ENCODE results near the gene MICU1. TPM values are rescaled to one million over a fixed set of nuclear protein-coding genes. Genes with fewer than 3 reads are reported as not detected.

Gene MICU1
- total RNA-seq, 2 experiments from 2014 or later = 9.4 to 12.1 TPM

DNA sequence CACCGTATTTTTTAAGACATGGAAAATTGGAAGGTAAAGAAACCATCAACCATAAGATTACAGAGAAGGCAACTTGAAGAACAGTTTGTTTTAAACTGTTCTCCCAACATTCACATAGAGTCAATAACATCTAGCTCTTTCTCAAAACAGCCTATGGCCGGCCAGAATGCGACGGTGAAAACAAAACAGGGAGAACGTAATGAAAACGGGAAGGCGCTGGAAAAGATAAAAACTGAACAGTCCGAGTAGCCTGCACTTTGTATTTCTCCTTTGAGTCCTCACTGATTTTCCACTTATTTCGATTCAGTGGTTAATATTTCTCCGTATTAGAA, 637 bp downstream of the MICU1 start:
- H3K27me3 ChIP-seq (ENCODE audit: control insufficient read depth in 1 of 2, insufficient read depth in 2 of 2, low read length in 2 of 2) = no peaks in the 10 kb centered on the region
- Mint-ChIP-seq H3K27me3 (no peaks in the 10 kb centered on the region), H3K4me3 (peak overlapping the region; percentile 99), H3K4me1 (ENCODE audit: low read depth) (peaks cover 26% of the 10 kb centered on the region), H3K36me3 (ENCODE audit: low read depth) (peaks cover 10% of the 10 kb centered on the region), H3K9me3 (no peaks in the 10 kb centered on the region), H3K27ac (peak overlapping the region; percentile 83)
- no peaks in the 10 kb centered on the region for H3K9me3 ChIP-seq (ENCODE audit: control insufficient read depth in 1 of 2, insufficient read depth in 1 of 2, low read length in 2 of 2)
- ChIA-PET CTCF (interaction anchor here (1.9 kb wide), 1 partner anchor 67 kb away, joined by 7 read pairs; the partner anchor contains the start of gene MCU), POLR2A (interaction anchor here (0.6 to 2.6 kb wide), 4 partner anchors 13 to 870 kb away, joined by 3 to 13 read pairs (median 4); partner anchors contain the start of genes MCU and PPP3CB)
- H3K27ac ChIP-seq (ENCODE audit: low read depth in 1 of 2, low read length in 2 of 2) = no peak overlapping the region
- TF ChIP-seq CTCF (IDR thresholded peaks at IDR 0.05) = no peak
- ATAC-seq (ENCODE audit: poor library complexity) = no peak
- intact Hi-C loops (cut with DNase I, micrococcal nuclease) = loop anchor here in 1 of 2 experiments (5.0 to 10.0 kb wide), 6 partner anchors 263 to 1002 kb away; partner anchors contain the start of genes DNAJC9, ECD, FAM149B1 and PPP3CB
- DNase-seq = no peak
- peak overlapping the region; percentile 92 for H3K4me3 ChIP-seq (ENCODE audit: low read length)
- no peaks in the 10 kb centered on the region for H3K36me3 ChIP-seq (ENCODE audit: insufficient read depth, low read length)
- H3K4me1 ChIP-seq (ENCODE audit: insufficient read depth, low read length) = peaks cover 16% of the 10 kb centered on the region

DNA sequence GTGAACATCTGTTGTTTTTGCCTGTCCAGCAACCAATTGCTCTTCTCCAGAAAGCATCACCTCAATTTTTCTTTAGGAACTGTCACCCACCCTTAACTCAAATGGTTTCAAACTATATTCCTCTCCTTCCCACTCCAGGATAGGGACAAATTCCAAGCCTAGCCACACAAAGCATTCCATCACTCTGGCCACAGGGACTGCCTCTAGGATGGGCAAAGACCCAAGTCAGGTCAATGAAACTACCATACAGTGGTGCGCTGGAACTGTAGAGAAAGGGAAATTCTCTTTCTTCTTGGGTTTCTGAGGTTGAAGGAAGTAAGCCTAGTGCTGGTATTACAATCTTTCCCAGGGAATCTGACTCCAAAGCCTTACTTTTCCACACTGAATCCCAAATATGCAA, 3.6 kb downstream of the MICU1 start:
- no peak overlapping the region for H3K4me3 Mint-ChIP-seq
- peaks cover 15% of the 10 kb centered on the region for H3K36me3 Mint-ChIP-seq (ENCODE audit: low read depth)
- no peak overlapping the region for H3K27ac Mint-ChIP-seq
- Histone ChIP-seq H3K4me3 (ENCODE audit: low read length) (no peak overlapping the region), H3K27ac (ENCODE audit: low read depth in 1 of 2, low read length in 2 of 2) (no peak overlapping the region), H3K36me3 (ENCODE audit: insufficient read depth, low read length) (no peaks in the 10 kb centered on the region), H3K4me1 (ENCODE audit: insufficient read depth, low read length) (peaks cover 16% of the 10 kb centered on the region), H3K27me3 (ENCODE audit: control insufficient read depth in 1 of 2, insufficient read depth in 2 of 2, low read length in 2 of 2) (no peaks in the 10 kb centered on the region), H3K9me3 (ENCODE audit: control insufficient read depth in 1 of 2, insufficient read depth in 1 of 2, low read length in 2 of 2) (no peaks in the 10 kb centered on the region)
- ChIA-PET CTCF (no interaction called here), POLR2A (no interaction called here)
- peaks cover 26% of the 10 kb centered on the region for H3K4me1 Mint-ChIP-seq (ENCODE audit: low read depth)
- no peak for TF ChIP-seq CTCF (IDR thresholded peaks at IDR 0.05)
- DNase-seq = no peak
- intact Hi-C loops (cut with DNase I, micrococcal nuclease) = loop anchor here in 1 of 2 experiments (10.0 kb wide), 3 partner anchors 623 to 873 kb away; partner anchors contain the start of genes DNAJC9, PPP3CB and PSAP
- no peaks in the 10 kb centered on the region for H3K9me3 Mint-ChIP-seq
- no peaks in the 10 kb centered on the region for H3K27me3 Mint-ChIP-seq
- ATAC-seq (ENCODE audit: poor library complexity) = no peak

- Histone ChIP-seq H3K4me1 (ENCODE audit: insufficient read depth, low read length) (no peaks in the 10 kb centered on the region), H3K27me3 (ENCODE audit: control insufficient read depth in 1 of 2, insufficient read depth in 2 of 2, low read length in 2 of 2) (no peaks in the 10 kb centered on the region)
- ATAC-seq (ENCODE audit: poor library complexity) = no peak
These were observed 9.2 kb downstream of the MICU1 start for GRCh38 chr10:72616716-72617115.

More at GRCh38 chr10:72616716-72617115, 9.2 kb downstream of the MICU1 start:
- Mint-ChIP-seq H3K36me3 (ENCODE audit: low read depth) (peaks cover 33% of the 10 kb centered on the region), H3K27ac (no peak overlapping the region), H3K9me3 (peaks cover 3% of the 10 kb centered on the region), H3K4me3 (no peak overlapping the region), H3K4me1 (ENCODE audit: low read depth) (peaks cover 11% of the 10 kb centered on the region), H3K27me3 (no peaks in the 10 kb centered on the region)
- no peaks in the 10 kb centered on the region for H3K36me3 ChIP-seq (ENCODE audit: insufficient read depth, low read length)
- TF ChIP-seq CTCF (IDR thresholded peaks at IDR 0.05) = no peak
- H3K4me3 ChIP-seq (ENCODE audit: low read length) = no peak overlapping the region
- intact Hi-C loops (cut with DNase I, micrococcal nuclease) = no loop called here
- POLR2A ChIA-PET = no interaction called here
- H3K9me3 ChIP-seq (ENCODE audit: control insufficient read depth in 1 of 2, insufficient read depth in 1 of 2, low read length in 2 of 2) = peaks cover 8 to 9% of the 10 kb centered on the region in 2 experiments
- H3K27ac ChIP-seq (ENCODE audit: low read depth in 1 of 2, low read length in 2 of 2) = no peak overlapping the region
- DNase-seq = no peak
- CTCF ChIA-PET = no interaction called here
